HuH-7 (cell line): ENCODE results near the gene TMEM175.
"Not testable (repeated sequence)": the region's sequence is repeated elsewhere in the genome, so short reads cannot be mapped to it uniquely, and the experiment has no call there.

ENCODE experiments used
- DNase-seq: peaks from one replicate; pipeline ENCODE4 v3.0.0; 2011; ENCODE audit warnings: low spot score

Gene TMEM175

GRCh38 chr4:915595-915994 lies 16.7 kb upstream of the TMEM175 start:
- no peak for DNase-seq

- DNase-seq = no peak
Observed at GRCh38 chr4:917466-917865, 14.8 kb upstream of the TMEM175 start.

GRCh38 chr4:917992-918391 lies 14.3 kb upstream of the TMEM175 start:
- DNase-seq = no peak

GRCh38 chr4:918591-918990 lies 13.7 kb upstream of the TMEM175 start:
- DNase-seq = not testable (repeated sequence)

GRCh38 chr4:919004-919680 lies 13.1 kb upstream of the TMEM175 start:
- DNase-seq = not testable (repeated sequence)

GRCh38 chr4:921830-922331 lies 10.4 kb upstream of the TMEM175 start:
- no peak for DNase-seq

- no peak for DNase-seq
Observed at GRCh38 chr4:924107-925096, 7.9 kb upstream of the TMEM175 start.

GRCh38 chr4:925171-925570 lies 7.1 kb upstream of the TMEM175 start:
- DNase-seq = no peak

GRCh38 chr4:925771-926500 lies 6.3 kb upstream of the TMEM175 start:
- DNase-seq = no peak

GRCh38 chr4:926538-926937 lies 5.7 kb upstream of the TMEM175 start:
- peak; percentile 62 for DNase-seq

- not testable (repeated sequence) for DNase-seq
Observed at GRCh38 chr4:927566-927965, 4.7 kb upstream of the TMEM175 start.

- no peak for DNase-seq
Observed at GRCh38 chr4:929096-929765, 3.0 kb upstream of the TMEM175 start.

GRCh38 chr4:930028-930551 lies 2.2 kb upstream of the TMEM175 start:
- DNase-seq = peak; percentile 78

- no peak for DNase-seq
Observed at GRCh38 chr4:930827-931193, 1.4 kb upstream of the TMEM175 start.

GRCh38 chr4:931194-931959 lies 883 bp upstream of the TMEM175 start:
- DNase-seq = no peak

GRCh38 chr4:932713-933070 lies 432 bp downstream of the TMEM175 start:
- peak; percentile 42 for DNase-seq

GRCh38 chr4:939508-939907 lies 7.2 kb downstream of the TMEM175 start:
- DNase-seq = not testable (repeated sequence)

GRCh38 chr4:945274-946102 lies 13.2 kb downstream of the TMEM175 start:
- no peak for DNase-seq

- no peak for DNase-seq
Observed at GRCh38 chr4:946103-946450, 13.8 kb downstream of the TMEM175 start.
